Measurements from ENCODE around the gene OR1G1. TPM values are rescaled to one million over a fixed set of nuclear protein-coding genes. Genes with fewer than 3 reads are reported as not detected.
"Not testable (repeated sequence)": the region's sequence is repeated elsewhere in the genome, so short reads cannot be mapped to it uniquely, and the experiment has no call there.

OR1G1 gene
- not detected for total RNA-seq
- long read RNA-seq = 0 reads

GRCh38 chr17:3127451-3127850 is at the start of gene OR1G1:
OR1G1 (minus strand) TSS chr17:3127551; CDS start chr17:3127551, 0 bp downstream.
- Histone ChIP-seq H3K4me3 (no peak within 1 kb of the TSS), H3K27ac (no peak within 1 kb of the TSS), H3K27me3 (ENCODE audit: low read depth) (no peaks in the 10 kb centered on the region), H3K4me1 (no peaks in the 10 kb centered on the region), H3K9me3 (no peaks in the 10 kb centered on the region), H3K36me3 (no peaks in the 10 kb centered on the region)
- TF ChIP-seq CTCF (IDR thresholded peaks at IDR 0.05) = no peak
- intact Hi-C loops (cut with DNase I) = no loop called here
- DNase-seq (no peak), ATAC-seq (no peak)

GRCh38 chr17:3167574-3167973 is 40.2 kb upstream of the OR1G1 start:
- peak; percentile 58 to 66 for ATAC-seq
- intact Hi-C loops (cut with DNase I) = no loop called here

GRCh38 chr17:3157218-3157617 is 29.9 kb upstream of the OR1G1 start:
- peaks cover 4% of the 10 kb centered on the region for H3K27me3 ChIP-seq (ENCODE audit: low read depth)
- H3K4me1 ChIP-seq = no peaks in the 10 kb centered on the region
- ATAC-seq = no peak
- H3K9me3 ChIP-seq = no peaks in the 10 kb centered on the region
- H3K4me3 ChIP-seq = no peak overlapping the region
- no peaks in the 10 kb centered on the region for H3K36me3 ChIP-seq
- no peak for TF ChIP-seq CTCF (IDR thresholded peaks at IDR 0.05)
- no peak for DNase-seq
- no peak overlapping the region for H3K27ac ChIP-seq
- intact Hi-C loops (cut with DNase I) = no loop called here

More at GRCh38 chr17:3167574-3167973, 40.2 kb upstream of the OR1G1 start:
- Histone ChIP-seq H3K36me3 (no peaks in the 10 kb centered on the region), H3K27ac (no peak overlapping the region), H3K4me3 (no peak overlapping the region), H3K27me3 (ENCODE audit: low read depth) (peaks cover 7% of the 10 kb centered on the region), H3K4me1 (peaks cover 6% of the 10 kb centered on the region), H3K9me3 (peaks cover 10% of the 10 kb centered on the region)
- no peak for DNase-seq
- TF ChIP-seq CTCF (IDR thresholded peaks at IDR 0.05) = no peak

GRCh38 chr17:3137494-3137893 is 10.1 kb upstream of the OR1G1 start:
- ATAC-seq; H3K36me3 ChIP-seq; H3K27me3 ChIP-seq (ENCODE audit: low read depth); H3K9me3 ChIP-seq; intact Hi-C loops (cut with DNase I); DNase-seq; H3K4me1 ChIP-seq; H3K27ac ChIP-seq; H3K4me3 ChIP-seq: not testable (repeated sequence)

- Histone ChIP-seq H3K4me3 (no peak within 1 kb of the TSS), H3K27ac (no peak within 1 kb of the TSS), H3K9me3 (peaks cover 9% of the 10 kb centered on the region), H3K4me1 (no peaks in the 10 kb centered on the region), H3K36me3 (no peaks in the 10 kb centered on the region), H3K27me3 (ENCODE audit: low read depth) (no peaks in the 10 kb centered on the region)
- no peak for TF ChIP-seq CTCF (IDR thresholded peaks at IDR 0.05)
- no peak for ATAC-seq
- intact Hi-C loops (cut with DNase I) = no loop called here
- DNase-seq = no peak
Measured at GRCh38 chr17:3104322-3104721, 23.0 kb downstream of the OR1G1 start, which contains the start of gene OR1D2. OR1D2 (minus strand) TSS chr17:3104422; CDS start chr17:3092996, 11,426 bp downstream.

Other genes starting within 250 kb of the OR1G1 start
- not detected for gene OR1D5, start 63.9 kb downstream of the OR1G1 start, total RNA-seq
- gene OR1D2, start 23.1 kb downstream of the OR1G1 start, total RNA-seq = not detected
- not detected for gene OR1A2, start 70.0 kb upstream of the OR1G1 start, total RNA-seq
- not detected for gene OR1A1, start 80.1 kb upstream of the OR1G1 start, total RNA-seq
- not detected for gene OR3A1, start 170.8 kb upstream of the OR1G1 start, total RNA-seq

Measured in lower lobe of right lung (tissue), 2 donors.